ENCODE data around the gene LRRC3.
"Not testable (repeated sequence)": the region's sequence is repeated elsewhere in the genome, so short reads cannot be mapped to it uniquely, and the experiment has no call there.

LRRC3 gene

GRCh38 chr21:44454747-44455523 lies at the start of gene LRRC3:
TSS of gene LRRC3 (plus strand) at chr21:44455510. CDS start at chr21:44456645, 1,135 bp downstream.
- peak; percentile 80 for DNase-seq

GRCh38 chr21:44405948-44406872 lies 49.1 kb upstream of the LRRC3 start:
- DNase-seq, result peak; percentile 45

GRCh38 chr21:44406953-44407352 lies 48.4 kb upstream of the LRRC3 start:
- no peak for DNase-seq

- peak; percentile 2 for DNase-seq
Measured at GRCh38 chr21:44407493-44407892, 47.8 kb upstream of the LRRC3 start.

- peak; percentile 14 for DNase-seq
Measured at GRCh38 chr21:44408226-44408625, 47.1 kb upstream of the LRRC3 start.

GRCh38 chr21:44413566-44414290 lies 41.6 kb upstream of the LRRC3 start:
- DNase-seq, result no peak

GRCh38 chr21:44414291-44415072 lies 40.8 kb upstream of the LRRC3 start:
- DNase-seq, result no peak

GRCh38 chr21:44415073-44416025 lies 40.0 kb upstream of the LRRC3 start:
- DNase-seq, result no peak

- DNase-seq, result no peak
Measured at GRCh38 chr21:44416193-44416592, 39.1 kb upstream of the LRRC3 start.

- not testable (repeated sequence) for DNase-seq
Measured at GRCh38 chr21:44417621-44418107, 37.6 kb upstream of the LRRC3 start.

- DNase-seq, result no peak
Measured at GRCh38 chr21:44418108-44418875, 37.0 kb upstream of the LRRC3 start.

- no peak for DNase-seq
Measured at GRCh38 chr21:44418876-44419230, 36.5 kb upstream of the LRRC3 start.

GRCh38 chr21:44419679-44420078 lies 35.6 kb upstream of the LRRC3 start:
- DNase-seq, result no peak

- DNase-seq, result no peak
Measured at GRCh38 chr21:44420416-44421205, 34.7 kb upstream of the LRRC3 start.

- DNase-seq, result no peak
Measured at GRCh38 chr21:44421901-44422840, 33.1 kb upstream of the LRRC3 start.

GRCh38 chr21:44423312-44423821 lies 31.9 kb upstream of the LRRC3 start:
- DNase-seq, result no peak

- no peak for DNase-seq
Measured at GRCh38 chr21:44423941-44424607, 31.2 kb upstream of the LRRC3 start.

Data from fibroblast of upper back skin (primary cell).